ENCODE results near the gene CLIP4. TPM values are rescaled to one million over a fixed set of nuclear protein-coding genes. Genes with fewer than 3 reads are reported as not detected.

Gene CLIP4
- total RNA-seq, 1 donor, result 73.5 TPM

DNA sequence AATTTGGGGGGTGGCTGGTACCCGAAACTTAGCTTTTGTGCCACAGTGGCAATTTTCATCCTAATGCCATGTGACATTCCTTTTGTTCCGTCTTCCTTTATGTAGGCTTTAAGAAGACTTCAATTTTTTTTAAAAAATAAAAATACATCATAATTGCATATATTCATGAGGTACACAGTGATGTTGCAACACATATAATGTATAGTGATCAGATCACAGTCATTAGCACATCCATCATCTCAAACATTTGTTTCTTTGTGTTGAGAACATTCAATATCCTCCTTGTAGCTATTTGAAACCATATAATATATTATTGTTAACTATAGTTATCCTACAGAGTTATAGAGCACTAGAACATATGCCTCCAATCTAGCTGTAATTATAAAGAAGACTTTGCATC, 6.0 kb upstream of the CLIP4 start:
- TF ChIP-seq, protein P1, sequence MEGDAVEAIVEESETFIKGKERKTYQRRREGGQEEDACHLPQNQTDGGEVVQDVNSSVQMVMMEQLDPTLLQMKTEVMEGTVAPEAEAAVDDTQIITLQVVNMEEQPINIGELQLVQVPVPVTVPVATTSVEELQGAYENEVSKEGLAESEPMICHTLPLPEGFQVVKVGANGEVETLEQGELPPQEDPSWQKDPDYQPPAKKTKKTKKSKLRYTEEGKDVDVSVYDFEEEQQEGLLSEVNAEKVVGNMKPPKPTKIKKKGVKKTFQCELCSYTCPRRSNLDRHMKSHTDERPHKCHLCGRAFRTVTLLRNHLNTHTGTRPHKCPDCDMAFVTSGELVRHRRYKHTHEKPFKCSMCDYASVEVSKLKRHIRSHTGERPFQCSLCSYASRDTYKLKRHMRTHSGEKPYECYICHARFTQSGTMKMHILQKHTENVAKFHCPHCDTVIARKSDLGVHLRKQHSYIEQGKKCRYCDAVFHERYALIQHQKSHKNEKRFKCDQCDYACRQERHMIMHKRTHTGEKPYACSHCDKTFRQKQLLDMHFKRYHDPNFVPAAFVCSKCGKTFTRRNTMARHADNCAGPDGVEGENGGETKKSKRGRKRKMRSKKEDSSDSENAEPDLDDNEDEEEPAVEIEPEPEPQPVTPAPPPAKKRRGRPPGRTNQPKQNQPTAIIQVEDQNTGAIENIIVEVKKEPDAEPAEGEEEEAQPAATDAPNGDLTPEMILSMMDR (IDR thresholded peaks at IDR 0.05; ENCODE audit: insufficient read depth, low read length), result no peak
- no peak overlapping the region for H3K4me3 ChIP-seq (ENCODE audit: low read depth, low read length)
- DNase-seq (ENCODE audit: low read depth), result no peak

DNA sequence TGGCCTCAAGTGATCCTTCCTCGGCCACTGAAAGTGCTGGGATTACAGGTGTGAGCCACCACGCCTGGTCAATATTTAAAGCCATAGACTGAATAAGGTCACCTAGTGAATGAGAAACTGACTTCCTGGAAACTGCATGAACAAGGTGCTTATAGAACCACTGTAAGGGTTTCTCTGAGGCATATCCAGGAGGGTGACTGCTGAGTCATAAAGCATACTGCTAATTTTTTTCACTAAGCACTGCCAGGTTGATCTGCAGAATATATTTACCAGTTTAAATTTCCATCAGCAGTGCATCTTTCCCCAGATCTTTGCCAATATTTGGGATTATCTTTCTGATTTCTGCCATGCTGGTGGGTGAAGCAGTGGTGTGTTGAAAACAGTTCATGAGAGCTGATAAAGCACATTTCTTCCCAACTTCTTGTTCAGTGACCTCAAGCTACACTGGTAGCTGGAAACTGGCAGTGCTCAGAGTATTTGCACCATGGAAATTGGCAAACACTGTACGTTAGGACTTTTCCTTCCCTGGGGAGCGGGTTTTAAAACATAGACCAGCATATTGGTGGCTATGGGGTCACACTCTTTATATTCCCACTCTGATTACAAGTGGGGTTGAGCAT, 4.2 kb upstream of the CLIP4 start:
- no peak overlapping the region for H3K4me3 ChIP-seq (ENCODE audit: low read depth, low read length)
- DNase-seq (ENCODE audit: low read depth), result peak; percentile 17
- TF ChIP-seq, protein P1 (IDR thresholded peaks at IDR 0.05; ENCODE audit: insufficient read depth, low read length), result no peak

DNA sequence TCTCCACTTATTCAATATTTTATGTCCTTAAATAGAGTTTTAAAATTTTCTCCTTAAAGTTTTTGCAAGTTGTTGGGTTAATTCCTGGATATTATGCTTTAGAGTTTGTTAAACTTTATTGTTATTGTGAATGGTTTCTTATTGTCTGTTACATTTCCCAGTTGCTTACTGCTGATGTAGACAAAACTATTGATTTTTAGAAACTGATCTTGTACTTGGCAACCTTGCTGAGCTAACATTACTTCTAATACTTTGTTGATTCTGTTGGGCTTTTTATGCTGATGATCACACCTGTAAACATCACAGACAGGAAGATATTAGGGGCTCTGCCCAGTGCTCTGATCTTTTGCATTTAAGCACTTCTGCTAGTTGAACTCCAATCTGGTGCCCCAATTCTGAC, 2.8 kb upstream of the CLIP4 start:
- TF ChIP-seq, protein P1 (IDR thresholded peaks at IDR 0.05; ENCODE audit: insufficient read depth, low read length), result no peak
- no peak overlapping the region for H3K4me3 ChIP-seq (ENCODE audit: low read depth, low read length)
- no peak for DNase-seq (ENCODE audit: low read depth)

DNA sequence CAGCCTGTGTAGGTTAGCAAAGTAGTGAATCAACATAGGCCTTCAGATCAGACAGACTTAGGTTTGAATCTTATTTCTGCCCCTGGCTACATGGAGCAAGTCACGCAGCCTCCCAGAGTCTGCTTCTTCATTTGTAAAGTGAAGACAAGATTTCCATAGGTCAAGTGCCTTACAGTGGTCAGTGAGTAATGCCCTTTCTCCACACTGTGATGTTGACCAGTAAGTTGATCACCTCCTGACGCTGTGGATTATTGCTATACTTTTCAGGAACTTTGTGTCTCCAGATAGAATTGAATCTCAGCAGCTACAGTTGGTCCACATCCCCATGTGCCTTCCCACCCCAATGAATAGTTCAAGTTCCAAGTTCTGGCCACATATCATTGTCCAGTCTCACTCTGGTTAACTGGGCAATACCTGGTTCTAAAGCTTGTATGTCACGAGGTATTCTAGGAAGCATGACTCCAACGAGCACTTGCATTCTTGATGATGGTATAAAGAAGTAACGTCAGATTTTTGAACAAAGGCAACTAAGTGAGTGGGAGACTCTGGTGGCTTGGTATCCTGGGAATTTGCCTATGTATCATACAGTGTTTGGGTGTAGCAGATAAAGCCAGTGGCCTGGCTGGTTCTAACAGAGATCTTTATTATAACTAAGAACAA, 2.1 kb upstream of the CLIP4 start:
- TF ChIP-seq, protein P1 (IDR thresholded peaks at IDR 0.05; ENCODE audit: insufficient read depth, low read length), result no peak
- DNase-seq (ENCODE audit: low read depth), result peak; percentile 46
- no peak overlapping the region for H3K4me3 ChIP-seq (ENCODE audit: low read depth, low read length)

DNA sequence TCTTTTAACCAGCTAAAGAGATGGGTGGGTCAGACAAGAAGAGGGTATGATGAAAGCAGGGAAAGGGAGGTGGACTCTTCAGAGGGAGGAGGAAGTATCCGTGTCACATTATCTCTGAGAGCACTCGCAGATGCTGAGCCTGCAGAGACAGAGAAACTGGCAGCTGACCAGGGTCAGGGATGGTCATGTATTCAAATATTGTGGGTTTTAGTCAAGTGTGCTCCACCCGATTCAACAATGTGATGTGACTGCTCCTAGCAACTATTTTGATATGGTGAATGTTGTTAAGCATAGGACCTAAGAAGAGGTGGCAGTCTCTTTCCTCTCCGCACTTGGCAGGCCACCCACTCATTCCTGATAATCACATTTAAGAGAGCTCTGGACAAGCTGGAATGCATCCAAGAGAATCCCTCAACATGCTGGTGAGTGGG, 1.3 kb upstream of the CLIP4 start:
- peak; percentile 85 for DNase-seq (ENCODE audit: low read depth)
- no peak overlapping the region for H3K4me3 ChIP-seq (ENCODE audit: low read depth, low read length)
- TF ChIP-seq, protein P1 (IDR thresholded peaks at IDR 0.05; ENCODE audit: insufficient read depth, low read length), result no peak

DNA sequence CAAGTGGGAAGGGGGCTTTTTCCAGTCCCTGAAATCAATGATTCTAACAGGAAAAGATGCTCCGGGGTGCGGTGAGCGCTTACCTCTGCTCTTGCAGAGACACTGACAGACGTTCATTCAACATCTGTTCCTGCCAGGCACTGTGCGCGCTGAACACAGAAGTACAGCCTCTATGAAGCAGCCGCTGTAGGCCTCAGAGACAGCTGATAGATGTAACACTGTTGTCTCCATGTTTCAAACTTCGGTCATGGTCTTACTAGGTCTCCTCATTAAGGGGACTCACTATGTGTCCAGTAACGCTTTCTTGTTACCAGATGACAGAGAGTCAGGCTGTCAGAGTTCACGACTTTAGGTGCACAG, 649 bp upstream of the CLIP4 start:
- no peak for DNase-seq (ENCODE audit: low read depth)
- TF ChIP-seq, protein P1 (IDR thresholded peaks at IDR 0.05; ENCODE audit: insufficient read depth, low read length), result no peak
- peak overlapping the region; percentile 68 for H3K4me3 ChIP-seq (ENCODE audit: low read depth, low read length)

All from fibroblast of the aortic adventitia (primary cell).